Heart right ventricle (tissue), 16 donors: ENCODE results near the gene LUC7L2. TPM values are rescaled to one million over a fixed set of nuclear protein-coding genes. Genes with fewer than 3 reads are reported as not detected.

Experiments used
- ATAC-seq, 8 donors: fragments of 200-7000 bp; cut with Tn5 transposase; one replicate each; pipeline ENCODE4 v1.9.1; 2020; ENCODE audit warnings: mild to moderate bottlenecking in 8 of 8, moderate library complexity in 8 of 8, moderate number of reproducible peaks in 1 of 8
- DNase-seq, 2 donors: peaks; one replicate each; pipeline ENCODE4 v3.0.0-alpha.2; 2020
- H3K27ac ChIP-seq, 10 donors: fragments of 200-600 bp; sonication (generic) in 2 of 10; one replicate each; pipeline versions ENCODE4 v1.5.0 to v1.8.0; 2020 to 2022; ENCODE audit warnings: mild to moderate bottlenecking in 3 of 10
- H3K27me3 ChIP-seq, 7 donors: fragments of 200-600 bp; one replicate each; pipeline ENCODE4 v1.8.0; 2021 to 2022; ENCODE audit warnings: mild to moderate bottlenecking in 2 of 7
- H3K36me3 ChIP-seq, 9 donors: fragments of 200-600 bp; sonication (generic) in 1 of 9; one replicate each; pipeline versions ENCODE4 v1.5.0 to v1.8.0; 2020 to 2022; ENCODE audit warnings: mild to moderate bottlenecking in 2 of 9
- H3K4me1 ChIP-seq, 9 donors: fragments of 200-600 bp; sonication (generic) in 1 of 9; one replicate each; pipeline versions ENCODE4 v1.5.0 to v1.8.0; 2020 to 2022; ENCODE audit warnings: mild to moderate bottlenecking in 4 of 9
- H3K4me3 ChIP-seq, 10 donors: fragments of 200-600 bp; sonication (generic) in 2 of 10; one replicate each; pipeline versions ENCODE4 v1.5.0 to v1.8.0; 2020 to 2022; ENCODE audit warnings: mild to moderate bottlenecking in 7 of 10, moderate library complexity in 2 of 10
- H3K9me3 ChIP-seq, 11 donors: fragments of 200-600 bp in 10 of 11; sonication (generic) in 2 of 11; one replicate each; pipeline versions ENCODE4 v1.5.0 to v1.8.0; 2013 to 2022; ENCODE audit warnings: mild to moderate bottlenecking in 2 of 11, control low read depth in 1 of 11, moderate library complexity in 1 of 11
- WGBS, 2 donors: extraction: QIAGEN DNeasy Blood & Tissue Kit; methylation state at CpG; one replicate each; pipeline ENCODE4 v1.1.7; 2013; ENCODE audit warnings: inconsistent platforms in 1 of 2; 5-methylcytosine and 5-hydroxymethylcytosine counted together
- intact Hi-C, 10 donors: fragments of 100-400 bp; cut with DNase I; formaldehyde crosslinking; loops; one replicate each; pipeline versions ENCODE4 v1.11.1 to v1.14.2; 2022
- polyA plus RNA-seq, 2 donors: library from polyadenylated mRNA; stranded (reverse); fragments of 200-250 nt; gene quantifications; one replicate each; pipeline ENCODE4 v1.2.3, GENCODE V29; 2013
- total RNA-seq, 10 donors: library from RNA; stranded (reverse); fragmentation: NEBNext Ultra II Directional in 3 of 10; extraction: Animal tissue kit (Norgen Biotek cat#: 25700) in 3 of 10; gene quantifications; one replicate each; pipeline versions ENCODE4 v1.2.1 to v1.2.4, GENCODE V29; 2021 to 2023
- TF ChIP-seq, protein P1 (sequence below), 9 donors: fragments of 200-600 bp; sonication (generic) in 2 of 9; IDR thresholded peaks; one replicate each; pipeline versions ENCODE4 v1.5.0 to v1.8.0; 2021 to 2022; ENCODE audit warnings: antibody characterized with exemption in 9 of 9, mild to moderate bottlenecking in 5 of 9, moderate library complexity in 1 of 9
- donor health status: Arrhythmogenic right ventricular cardiomyopathy.
- donor health status: ischemic (EF 13 %, LVEDD 7.1; RV severe dilation, severe dysfunction).
- donor health status: healthy with polysubstance abuse.
- donor health status: DM: no; HTN: yes; CAD: no.
- donor health status: DM: no; HTN: no; CAD: no.
- donor health status: ischemic (EF 25% LVEDD 6.9; RV normal size, moderate dysfunction).
- donor health status: ischemic (EF 25% LVEDD 5.7; RV mildly dilated, moderate dysfunction).
- donor health status: healthy.
- donor health status: DM: yes; HTN: yes; CAD: no.
- donor health status: Ischemic cardiomyopathy.
- donor health status: ischemic (EF 35%, LVEDD 5.7; RV mildly dilated, moderate dysfunction).
- donor health status: nonischemic (EF 11% LVEDD 7.7; RV severe dilation, severe dysfunction).
- donor health status: DM: yes; HTN: yes; CAD: no.
- donor health status: PGD.
- donor health status: ischemic (EF 29% LVEDD 5.4; RV normal size, mild dysfunction).
- donor health status: nonischemic (EF 23%, LVEDD 6.1; RV moderate dilation, normal function).

LUC7L2 gene
- total and polyA plus RNA-seq, 12 donors: 26.6 to 52.7 (median 47.8) TPM

DNA sequence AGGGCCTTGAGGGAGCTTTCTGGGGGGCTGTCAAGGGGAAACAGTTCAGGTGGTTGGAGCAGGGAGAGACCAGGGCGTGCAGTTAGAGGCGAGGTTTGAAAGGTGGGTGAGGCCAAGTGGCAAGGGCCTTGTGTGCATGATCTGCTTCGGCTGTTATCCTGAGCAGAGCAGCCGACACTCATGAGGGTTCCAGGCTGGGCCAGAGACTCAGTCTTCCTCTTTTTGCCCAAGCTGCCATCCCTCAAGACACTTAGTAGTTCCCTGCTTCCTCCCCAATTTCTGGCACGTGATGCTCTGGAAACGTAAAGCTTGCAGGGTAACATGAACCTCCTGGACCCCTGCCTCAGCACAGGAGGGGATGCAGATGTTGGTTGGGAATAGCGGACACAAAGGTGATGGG lies 79.7 kb downstream of the LUC7L2 start:
- TF ChIP-seq, protein P1, sequence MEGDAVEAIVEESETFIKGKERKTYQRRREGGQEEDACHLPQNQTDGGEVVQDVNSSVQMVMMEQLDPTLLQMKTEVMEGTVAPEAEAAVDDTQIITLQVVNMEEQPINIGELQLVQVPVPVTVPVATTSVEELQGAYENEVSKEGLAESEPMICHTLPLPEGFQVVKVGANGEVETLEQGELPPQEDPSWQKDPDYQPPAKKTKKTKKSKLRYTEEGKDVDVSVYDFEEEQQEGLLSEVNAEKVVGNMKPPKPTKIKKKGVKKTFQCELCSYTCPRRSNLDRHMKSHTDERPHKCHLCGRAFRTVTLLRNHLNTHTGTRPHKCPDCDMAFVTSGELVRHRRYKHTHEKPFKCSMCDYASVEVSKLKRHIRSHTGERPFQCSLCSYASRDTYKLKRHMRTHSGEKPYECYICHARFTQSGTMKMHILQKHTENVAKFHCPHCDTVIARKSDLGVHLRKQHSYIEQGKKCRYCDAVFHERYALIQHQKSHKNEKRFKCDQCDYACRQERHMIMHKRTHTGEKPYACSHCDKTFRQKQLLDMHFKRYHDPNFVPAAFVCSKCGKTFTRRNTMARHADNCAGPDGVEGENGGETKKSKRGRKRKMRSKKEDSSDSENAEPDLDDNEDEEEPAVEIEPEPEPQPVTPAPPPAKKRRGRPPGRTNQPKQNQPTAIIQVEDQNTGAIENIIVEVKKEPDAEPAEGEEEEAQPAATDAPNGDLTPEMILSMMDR (IDR thresholded peaks at IDR 0.05): no peak
- H3K27ac ChIP-seq: no peak overlapping the region
- no peaks in the 10 kb centered on the region for H3K9me3 ChIP-seq
- peaks cover under 1 to 7% (median 4%) of the 10 kb centered on the region in 9 donors for H3K4me1 ChIP-seq
- intact Hi-C loops: no loop called here
- 82 to 84% methylated on average over 7 of the region's 7 CpGs for WGBS, 2 donors
- DNase-seq (no peak), ATAC-seq (no peak)
- no peaks in the 10 kb centered on the region for H3K36me3 ChIP-seq
- no peak overlapping the region for H3K4me3 ChIP-seq
- H3K27me3 ChIP-seq: no peaks in the 10 kb centered on the region

DNA sequence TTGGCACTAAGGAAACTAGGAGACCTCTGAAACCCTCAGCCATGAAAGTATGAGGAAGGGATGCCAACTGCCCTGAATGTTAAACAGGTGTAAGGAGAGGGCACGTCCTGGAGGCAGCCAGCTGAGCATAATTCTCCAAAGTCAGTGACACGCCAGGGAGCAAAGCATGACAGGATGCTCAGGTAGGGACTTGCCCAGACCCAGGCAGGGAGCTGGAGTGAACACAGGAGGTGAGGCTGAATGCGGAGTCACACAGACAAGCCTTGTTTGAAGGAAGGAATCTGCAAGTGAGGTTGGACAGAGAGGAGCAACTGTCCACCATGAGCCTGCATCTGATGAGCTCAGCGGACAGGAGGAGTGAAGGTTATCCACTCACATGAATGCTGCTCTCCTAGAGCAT lies 82.3 kb downstream of the LUC7L2 start:
- intact Hi-C loops: loop anchor here in 1 of 10 donors (10.0 kb wide), 1 partner anchor 373 kb away; no protein-coding TSS in a partner anchor
- ATAC-seq: no peak

DNA sequence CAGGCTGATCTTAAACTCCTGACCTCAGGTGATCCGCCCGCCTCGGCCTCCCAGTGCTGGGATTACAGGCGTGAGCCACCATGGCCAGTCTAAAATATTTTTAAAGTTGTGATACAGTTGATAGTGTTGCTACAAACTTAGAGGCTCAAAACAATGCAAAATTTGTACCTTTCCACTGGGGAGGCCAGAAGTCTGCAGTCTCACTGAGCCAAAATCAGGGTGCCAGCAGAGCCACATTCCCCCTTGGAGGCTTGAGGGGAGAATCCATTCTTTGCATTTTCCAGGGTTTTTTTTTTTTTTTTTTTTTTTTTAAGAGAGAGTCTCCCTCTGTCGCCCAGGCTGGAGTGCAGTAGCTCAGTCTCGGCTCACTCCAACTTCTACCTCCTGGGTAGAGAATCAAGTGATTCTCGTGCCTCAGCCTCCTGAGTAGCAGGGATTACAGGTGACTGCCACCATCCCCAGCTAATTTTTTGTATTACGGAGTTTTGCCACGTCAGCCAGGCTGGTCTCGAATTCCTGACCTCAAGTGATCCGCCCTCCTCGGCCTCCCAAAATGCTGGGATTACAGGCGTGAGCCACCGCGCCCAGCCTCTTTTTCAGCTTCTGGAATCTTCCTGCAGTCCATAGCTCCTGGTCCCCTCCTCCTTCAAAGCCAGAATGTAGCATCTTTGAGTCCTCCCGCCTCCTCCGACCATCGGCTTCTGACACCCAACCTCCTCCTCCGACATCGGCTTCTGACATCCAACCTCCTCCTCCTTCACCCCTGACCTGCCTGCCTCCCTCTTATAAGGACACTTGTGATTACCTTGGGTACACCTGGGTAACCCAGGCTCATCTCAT lies 86.6 kb downstream of the LUC7L2 start:
- intact Hi-C loops: loop anchor here in 1 of 10 donors (10.0 kb wide), 1 partner anchor 369 kb away; no protein-coding TSS in a partner anchor
- Histone ChIP-seq H3K27me3 (no peaks in the 10 kb centered on the region), H3K4me3 (no peak overlapping the region), H3K9me3 (no peaks in the 10 kb centered on the region), H3K27ac (no peak overlapping the region), H3K4me1 (no peaks in the 10 kb centered on the region), H3K36me3 (no peaks in the 10 kb centered on the region)
- TF ChIP-seq, protein P1 (IDR thresholded peaks at IDR 0.05): no peak
- ATAC-seq: no peak
- DNase-seq: no peak
- 93 to 95% methylated on average over 20 of the region's 20 CpGs for WGBS, 2 donors

More for the DNA sequence above, 82.3 kb downstream of the LUC7L2 start:
- Histone ChIP-seq H3K27me3 (no peaks in the 10 kb centered on the region), H3K9me3 (no peaks in the 10 kb centered on the region), H3K27ac (no peak overlapping the region), H3K4me1 (no peaks in the 10 kb centered on the region), H3K36me3 (no peaks in the 10 kb centered on the region), H3K4me3 (no peak overlapping the region)
- DNase-seq: no peak
- TF ChIP-seq, protein P1 (IDR thresholded peaks at IDR 0.05): no peak
- 80 to 82% methylated on average over 4 of the region's 4 CpGs for WGBS, 2 donors

DNA sequence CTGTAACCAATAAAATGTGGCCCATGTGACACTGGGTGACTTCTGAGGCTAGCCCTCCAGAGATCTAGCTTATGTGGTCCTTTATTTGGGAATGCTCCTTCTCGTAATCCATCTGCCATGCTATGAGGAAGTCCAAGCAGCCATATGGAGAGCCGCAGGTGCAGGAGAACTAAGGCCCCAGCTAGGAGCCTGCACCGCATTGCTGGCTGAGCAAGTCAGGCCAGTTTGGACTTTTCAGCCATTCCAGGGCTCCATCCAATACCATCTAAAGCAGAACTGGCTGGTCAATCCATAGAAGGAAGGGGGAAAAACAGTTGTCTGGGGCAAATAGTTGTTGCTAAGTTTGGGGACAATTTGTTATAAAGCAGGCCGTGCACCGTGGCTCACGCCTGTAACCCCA lies 91.2 kb downstream of the LUC7L2 start:
- DNase-seq (no peak), ATAC-seq (no peak)
- TF ChIP-seq, protein P1 (IDR thresholded peaks at IDR 0.05): no peak
- Histone ChIP-seq H3K9me3 (no peaks in the 10 kb centered on the region), H3K27ac (no peak overlapping the region), H3K4me3 (no peak overlapping the region), H3K36me3 (no peaks in the 10 kb centered on the region), H3K27me3 (no peaks in the 10 kb centered on the region), H3K4me1 (peaks cover 0 to 3% (median 0%) of the 10 kb centered on the region in 9 donors)
- WGBS, 2 donors: 94 to 95% methylated on average over 6 of the region's 6 CpGs
- intact Hi-C loops: no loop called here
